ENCODE results near the gene TMEM80. TPM values are rescaled to one million over a fixed set of nuclear protein-coding genes. Genes with fewer than 3 reads are reported as not detected.
A peak's percentile ranks its signal among the peaks of the same experiment; 100 is the strongest.

The TMEM80 gene
- total RNA-seq, 4 donors from 2014 or later: 10.7 to 58.9 (median 44.5) TPM

DNA sequence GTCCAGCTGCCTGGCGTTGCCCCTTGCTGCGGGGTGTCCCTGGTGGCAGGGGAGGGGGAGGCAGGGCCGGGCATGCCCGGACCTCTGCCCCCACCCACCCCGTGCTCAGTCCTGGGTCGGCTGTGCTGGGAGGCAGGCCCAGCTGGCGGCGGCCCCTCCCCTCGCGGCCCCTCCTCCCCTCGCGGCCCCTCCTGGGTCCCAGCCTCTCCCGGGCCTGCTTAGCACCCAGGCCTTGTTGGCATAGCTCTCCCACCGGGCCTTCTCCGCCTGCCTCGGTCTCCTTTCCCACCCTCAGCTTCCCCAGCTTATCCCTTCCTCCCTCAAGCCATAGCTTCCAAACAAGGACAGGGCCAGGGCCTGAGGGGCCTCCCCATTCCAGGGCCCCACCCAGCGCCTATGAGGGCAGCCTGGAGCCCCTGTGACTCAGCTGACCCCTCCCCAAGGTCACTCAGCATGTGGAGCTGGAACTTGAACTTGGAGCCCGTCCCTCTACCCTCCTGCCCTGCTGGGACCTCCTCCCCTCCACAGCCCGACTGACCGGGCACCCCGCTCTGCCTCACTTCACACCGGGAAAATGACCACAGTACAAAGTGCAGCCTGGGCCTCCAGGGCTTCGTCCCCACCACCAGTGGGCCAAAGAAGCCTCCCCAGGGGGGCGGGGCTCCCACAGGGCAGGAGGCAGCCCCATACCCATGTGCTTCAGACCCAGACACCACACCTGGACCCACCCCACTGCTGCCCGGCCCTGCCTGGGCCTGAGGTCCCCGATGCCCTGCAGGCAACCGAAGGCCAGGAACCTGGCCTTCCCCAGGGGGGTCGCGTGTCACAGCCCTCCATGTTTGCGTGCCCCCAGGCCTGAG, 11.6 kb downstream of the TMEM80 start:
- peak overlapping the region; percentile 33 to 98 (median 94) for H3K27ac ChIP-seq
- peaks cover 0 to 10% (median 0%) of the 10 kb centered on the region in 3 donors for H3K36me3 ChIP-seq
- peak overlapping the region; percentile 44 to 81 (median 63) for H3K4me3 ChIP-seq
- H3K4me1 ChIP-seq: peaks cover 0 to 83% (median 21%) of the 10 kb centered on the region in 4 donors
- no peaks in the 10 kb centered on the region for H3K9me3 ChIP-seq
- peak; percentile 33 to 44 for TF ChIP-seq POLR2A (IDR thresholded peaks at IDR 0.05)
- TF ChIP-seq, protein P1, sequence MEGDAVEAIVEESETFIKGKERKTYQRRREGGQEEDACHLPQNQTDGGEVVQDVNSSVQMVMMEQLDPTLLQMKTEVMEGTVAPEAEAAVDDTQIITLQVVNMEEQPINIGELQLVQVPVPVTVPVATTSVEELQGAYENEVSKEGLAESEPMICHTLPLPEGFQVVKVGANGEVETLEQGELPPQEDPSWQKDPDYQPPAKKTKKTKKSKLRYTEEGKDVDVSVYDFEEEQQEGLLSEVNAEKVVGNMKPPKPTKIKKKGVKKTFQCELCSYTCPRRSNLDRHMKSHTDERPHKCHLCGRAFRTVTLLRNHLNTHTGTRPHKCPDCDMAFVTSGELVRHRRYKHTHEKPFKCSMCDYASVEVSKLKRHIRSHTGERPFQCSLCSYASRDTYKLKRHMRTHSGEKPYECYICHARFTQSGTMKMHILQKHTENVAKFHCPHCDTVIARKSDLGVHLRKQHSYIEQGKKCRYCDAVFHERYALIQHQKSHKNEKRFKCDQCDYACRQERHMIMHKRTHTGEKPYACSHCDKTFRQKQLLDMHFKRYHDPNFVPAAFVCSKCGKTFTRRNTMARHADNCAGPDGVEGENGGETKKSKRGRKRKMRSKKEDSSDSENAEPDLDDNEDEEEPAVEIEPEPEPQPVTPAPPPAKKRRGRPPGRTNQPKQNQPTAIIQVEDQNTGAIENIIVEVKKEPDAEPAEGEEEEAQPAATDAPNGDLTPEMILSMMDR (IDR thresholded peaks at IDR 0.05): peak in 2 of 6 experiments; percentile 36 to 40
- H3K27me3 ChIP-seq: no peaks in the 10 kb centered on the region
- DNase-seq: peak in 2 of 3 donors; percentile 83 to 87

DNA sequence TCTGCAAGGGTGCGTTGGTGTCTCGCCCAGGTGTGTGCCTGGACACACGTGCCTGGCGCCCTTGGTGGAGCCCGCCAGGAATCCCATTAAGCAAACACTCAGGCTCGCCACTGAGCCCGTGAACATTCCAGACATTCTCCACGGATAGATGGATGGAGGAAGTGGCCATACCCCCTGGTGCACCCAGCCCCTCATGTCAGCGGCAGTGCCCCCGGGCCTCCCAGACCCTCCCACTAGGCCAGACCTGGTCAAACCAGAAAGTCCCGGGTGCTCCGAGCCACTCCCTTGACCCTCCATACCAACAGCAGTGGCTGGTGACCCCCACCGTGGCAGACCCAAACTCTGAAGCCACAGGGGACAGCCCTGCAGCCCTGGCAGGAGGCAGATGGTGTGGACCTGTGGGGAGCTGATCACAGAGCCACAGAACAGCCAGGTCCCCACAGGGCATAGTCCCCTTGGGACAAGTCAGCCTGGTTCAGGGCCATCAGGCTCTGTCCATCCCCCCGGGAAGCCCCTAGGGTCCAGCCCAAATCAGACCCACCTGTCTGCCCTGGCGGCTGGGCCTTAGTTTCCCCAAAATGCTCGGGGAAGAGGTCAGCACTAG, 12.3 kb downstream of the TMEM80 start:
- H3K27me3 ChIP-seq: no peaks in the 10 kb centered on the region
- H3K4me1 ChIP-seq: peaks cover 0 to 80% (median 16%) of the 10 kb centered on the region in 4 donors
- H3K27ac ChIP-seq: peak overlapping the region in 3 of 4 donors; percentile 90 to 98 (median 98)
- no peak for DNase-seq
- no peak for TF ChIP-seq POLR2A (IDR thresholded peaks at IDR 0.05)
- TF ChIP-seq, protein P1 (IDR thresholded peaks at IDR 0.05): no peak
- H3K36me3 ChIP-seq: peaks cover 0 to 2% (median 0%) of the 10 kb centered on the region in 3 donors
- H3K4me3 ChIP-seq: peak overlapping the region in 2 of 4 donors; percentile 77 to 81
- no peaks in the 10 kb centered on the region for H3K9me3 ChIP-seq

DNA sequence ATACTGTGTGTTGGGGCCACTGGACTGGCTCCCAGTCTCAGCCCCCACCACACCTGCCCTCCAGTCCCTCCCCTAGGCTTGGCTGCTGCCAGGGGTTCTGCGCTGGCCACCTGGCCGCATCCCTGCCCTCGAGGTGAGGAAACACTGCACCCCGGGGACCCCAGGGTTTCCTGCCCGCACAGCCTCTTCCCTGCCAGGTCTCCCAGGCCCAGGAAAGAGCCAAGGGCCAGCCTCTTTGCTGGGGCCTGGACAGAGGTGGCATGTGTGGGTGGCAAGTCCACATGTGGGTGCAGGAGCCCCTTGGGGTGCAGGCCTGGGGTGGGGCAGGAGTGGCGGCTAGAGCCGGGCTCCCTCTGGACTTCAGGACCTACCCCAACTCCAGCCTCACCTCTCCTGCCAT, 12.9 kb downstream of the TMEM80 start:
- H3K27me3 ChIP-seq: no peaks in the 10 kb centered on the region
- H3K27ac ChIP-seq: peak overlapping the region in 3 of 4 donors; percentile 90 to 98 (median 98)

DNA sequence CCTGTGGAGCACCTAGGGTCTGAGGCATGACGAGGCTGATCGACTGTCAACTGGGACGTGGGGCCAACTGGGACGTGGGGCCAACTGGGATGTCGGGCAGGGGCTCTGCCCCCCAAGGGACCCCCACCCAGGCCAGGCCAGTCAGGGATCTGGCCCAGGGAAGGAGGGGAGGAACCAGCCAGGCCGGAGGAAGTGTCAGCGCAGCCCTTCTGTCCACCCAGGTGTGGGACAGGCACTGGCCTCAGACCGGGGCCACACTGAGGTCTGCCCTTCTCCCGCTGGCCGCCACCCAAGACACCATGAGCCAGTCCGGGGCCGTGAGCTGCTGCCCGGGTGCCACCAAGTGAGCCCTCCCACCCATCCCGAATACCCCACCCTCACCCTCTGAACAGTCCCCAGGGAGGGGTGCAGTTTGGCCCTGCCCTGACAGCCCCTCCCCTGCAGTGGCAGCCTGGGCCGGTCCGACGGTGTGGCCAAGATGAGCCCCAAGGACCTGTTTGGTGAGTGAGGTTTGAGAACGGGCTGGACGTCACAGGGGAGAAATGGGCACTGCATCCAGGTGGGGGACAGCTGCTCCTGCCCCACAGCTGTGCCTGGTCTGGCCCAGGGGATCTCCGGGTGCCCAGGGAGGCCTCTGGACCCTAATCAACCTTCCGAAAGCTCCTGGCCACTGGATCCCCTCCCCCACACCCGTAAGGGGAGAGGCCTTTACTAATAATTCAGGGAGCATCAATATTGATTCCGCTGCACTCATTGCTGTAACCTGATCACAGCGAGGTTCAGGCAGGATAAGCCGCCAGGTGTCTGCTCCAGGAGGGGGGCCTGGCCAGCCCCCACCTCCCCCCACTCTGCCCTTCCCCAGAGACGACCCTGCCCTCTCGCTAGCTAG, 13.7 kb downstream of the TMEM80 start:
- TF ChIP-seq, protein P1 (IDR thresholded peaks at IDR 0.05): no peak
- TF ChIP-seq POLR2A (IDR thresholded peaks at IDR 0.05): no peak
- DNase-seq: peak in 1 of 3 donors; percentile 44
- no peaks in the 10 kb centered on the region for H3K9me3 ChIP-seq
- peaks cover 0 to 76% (median 15%) of the 10 kb centered on the region in 4 donors for H3K4me1 ChIP-seq
- no peaks in the 10 kb centered on the region for H3K36me3 ChIP-seq
- H3K27ac ChIP-seq: peak overlapping the region in 3 of 4 donors; percentile 60 to 98 (median 98)
- H3K4me3 ChIP-seq: peak overlapping the region in 2 of 4 donors; percentile 77 to 81
- no peaks in the 10 kb centered on the region for H3K27me3 ChIP-seq

More for the DNA sequence above, 12.9 kb downstream of the TMEM80 start:
- TF ChIP-seq, protein P1 (IDR thresholded peaks at IDR 0.05): no peak
- no peak for TF ChIP-seq POLR2A (IDR thresholded peaks at IDR 0.05)
- DNase-seq: no peak
- H3K4me3 ChIP-seq: peak overlapping the region in 2 of 4 donors; percentile 77 to 81
- no peaks in the 10 kb centered on the region for H3K36me3 ChIP-seq
- H3K4me1 ChIP-seq: peaks cover 0 to 80% (median 15%) of the 10 kb centered on the region in 4 donors
- H3K9me3 ChIP-seq: no peaks in the 10 kb centered on the region

DNA sequence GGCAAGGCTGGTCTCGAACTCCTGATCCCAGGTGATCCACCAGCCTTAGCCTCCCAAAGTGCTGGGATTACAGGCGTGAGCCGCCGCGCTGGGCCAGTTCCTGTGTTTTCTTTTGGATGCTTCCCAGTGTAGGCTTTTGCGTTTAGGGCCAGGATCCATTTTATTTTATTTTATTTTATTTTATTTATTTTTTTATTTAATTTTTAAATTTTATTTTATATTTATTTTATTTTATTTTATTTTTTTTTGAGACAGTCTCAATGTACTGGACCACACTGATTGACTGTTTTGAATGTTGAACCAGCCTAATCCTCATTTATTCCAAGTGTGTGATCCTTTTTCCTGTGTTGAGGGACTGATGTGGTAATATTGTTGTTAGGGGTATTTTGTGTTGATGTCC, 18.8 kb downstream of the TMEM80 start:
- no peak for TF ChIP-seq POLR2A (IDR thresholded peaks at IDR 0.05)
- TF ChIP-seq, protein P1 (IDR thresholded peaks at IDR 0.05): no peak
- DNase-seq: no peak
- H3K36me3 ChIP-seq: no peaks in the 10 kb centered on the region
- no peak overlapping the region for H3K27ac ChIP-seq
- H3K27me3 ChIP-seq: no peaks in the 10 kb centered on the region
- H3K4me3 ChIP-seq: no peak overlapping the region
- H3K4me1 ChIP-seq: peaks cover 0 to 30% (median 4%) of the 10 kb centered on the region in 4 donors
- no peaks in the 10 kb centered on the region for H3K9me3 ChIP-seq

Measured in Peyer's patch (tissue), 4 donors.